ENCODE results near the gene ITGA2B.

The ITGA2B gene

DNA sequence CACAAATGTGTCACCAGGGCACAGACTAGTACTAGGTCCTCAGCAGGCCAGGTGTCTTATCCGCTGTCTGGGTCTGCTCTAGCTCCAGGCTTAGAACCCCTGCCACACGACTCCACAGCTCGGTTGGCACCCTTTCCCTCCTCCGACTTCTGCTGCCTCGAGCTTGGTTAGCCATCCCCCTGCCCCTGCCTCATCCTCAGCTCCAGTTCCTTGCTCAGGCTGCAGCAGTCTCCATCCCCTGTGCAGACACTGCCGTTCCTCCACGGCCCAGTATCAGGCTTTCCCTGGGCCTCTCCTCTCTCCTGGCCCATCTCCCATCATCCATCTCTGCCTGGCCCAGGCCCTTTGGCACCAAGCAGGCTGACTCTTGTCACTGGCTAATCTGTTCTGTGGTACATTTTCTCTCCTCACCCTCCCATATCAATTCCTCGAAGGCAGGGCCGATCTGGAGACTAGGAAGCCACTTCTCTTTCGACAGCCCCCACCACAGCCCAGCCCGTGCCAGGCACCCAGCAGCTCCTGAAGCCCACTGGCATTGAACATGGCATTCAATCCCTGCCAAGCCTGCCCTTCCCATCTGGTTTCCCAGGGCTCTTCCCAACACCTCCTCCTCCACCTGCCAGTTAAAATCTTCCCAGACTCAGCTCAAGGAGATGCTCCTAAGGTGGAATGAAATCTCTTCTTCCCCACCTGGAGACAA, 45.8 kb downstream of the ITGA2B start:
- TF ChIP-seq GATA2 (IDR thresholded peaks at IDR 0.05; ENCODE audit: low read depth, low read length) (no peak), GATA3 (IDR thresholded peaks at IDR 0.05; ENCODE audit: low read depth, low read length) (no peak)

DNA sequence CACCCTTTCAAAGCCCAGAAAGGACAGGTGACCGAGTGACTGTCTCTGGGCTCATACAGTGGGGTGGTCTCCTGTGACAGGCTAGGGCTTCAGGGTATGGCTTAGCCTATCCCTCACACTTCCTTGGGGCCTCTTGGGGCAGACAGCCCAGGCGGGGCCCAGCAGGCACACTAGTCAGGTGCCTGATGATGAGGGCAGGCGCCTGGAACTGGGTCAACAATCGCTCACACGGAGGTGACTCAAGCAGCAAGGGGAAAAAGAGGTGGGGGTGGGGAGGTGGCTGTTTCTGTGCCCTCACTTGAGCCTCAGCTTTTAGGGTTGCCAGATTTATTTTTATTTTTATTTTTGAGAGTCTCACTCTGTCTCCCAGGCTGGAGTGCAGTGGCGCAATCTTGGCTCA, 50.7 kb downstream of the ITGA2B start:
- TF ChIP-seq GATA2 (IDR thresholded peaks at IDR 0.05; ENCODE audit: low read depth, low read length) (no peak), GATA3 (IDR thresholded peaks at IDR 0.05; ENCODE audit: low read depth, low read length) (no peak)

GRCh38 chr17:44335968-44336367, 53.5 kb downstream of the ITGA2B start:
- no peak for TF ChIP-seq GATA3 (IDR thresholded peaks at IDR 0.05; ENCODE audit: low read depth, low read length)
- no peak for TF ChIP-seq GATA2 (IDR thresholded peaks at IDR 0.05; ENCODE audit: low read depth, low read length)

DNA sequence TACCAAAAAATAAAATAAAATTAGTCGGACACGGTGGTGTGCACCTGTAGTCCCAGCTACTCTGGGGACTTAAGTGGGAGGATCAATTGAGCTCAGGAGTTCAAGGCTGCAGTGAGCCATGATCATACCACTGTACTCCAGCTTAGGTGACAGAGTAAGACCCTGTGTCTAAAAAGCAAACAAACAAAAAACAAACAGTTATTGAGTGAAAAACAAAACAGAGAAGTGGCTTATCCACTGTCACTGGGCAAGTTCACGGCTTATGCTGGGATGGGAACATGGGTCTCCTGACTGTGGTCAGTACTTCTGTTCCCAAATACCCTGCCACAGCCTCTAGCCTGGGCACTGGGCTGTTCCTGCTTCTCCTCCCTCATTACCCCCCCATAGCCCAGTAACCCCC, 53.9 kb downstream of the ITGA2B start:
- no peak for TF ChIP-seq GATA3 (IDR thresholded peaks at IDR 0.05; ENCODE audit: low read depth, low read length)
- TF ChIP-seq GATA2 (IDR thresholded peaks at IDR 0.05; ENCODE audit: low read depth, low read length), result no peak

- TF ChIP-seq GATA3 (IDR thresholded peaks at IDR 0.05; ENCODE audit: low read depth, low read length), result no peak
Observed at GRCh38 chr17:44334727-44335126, 54.7 kb downstream of the ITGA2B start.

DNA sequence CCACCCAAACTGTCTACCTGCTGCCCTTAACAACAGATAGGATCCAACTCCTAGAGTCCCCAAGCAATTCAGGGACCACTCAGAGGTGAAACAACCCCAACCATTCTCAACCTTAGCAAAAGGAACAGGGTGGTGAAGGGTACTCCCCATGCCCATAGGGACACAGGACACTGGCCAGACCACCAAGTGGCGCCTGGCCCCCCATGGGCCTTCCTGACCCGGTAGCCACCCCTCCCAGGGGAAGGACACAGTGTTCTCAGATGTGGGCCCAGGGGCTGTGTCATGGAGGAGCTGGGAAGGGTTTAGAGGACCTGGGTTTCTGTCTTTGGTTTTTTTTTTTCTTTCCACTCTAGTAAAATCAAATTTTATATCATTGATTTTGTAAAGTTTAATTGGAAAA, 55.1 kb downstream of the ITGA2B start:
- TF ChIP-seq GATA2 (IDR thresholded peaks at IDR 0.05; ENCODE audit: low read depth, low read length) (no peak), GATA3 (IDR thresholded peaks at IDR 0.05; ENCODE audit: low read depth, low read length) (no peak)

- TF ChIP-seq GATA2 (IDR thresholded peaks at IDR 0.05; ENCODE audit: low read depth, low read length) (no peak), GATA3 (IDR thresholded peaks at IDR 0.05; ENCODE audit: low read depth, low read length) (no peak)
Observed at GRCh38 chr17:44333371-44333770, 56.1 kb downstream of the ITGA2B start.

- no peak for TF ChIP-seq GATA2 (IDR thresholded peaks at IDR 0.05; ENCODE audit: low read depth, low read length)
- no peak for TF ChIP-seq GATA3 (IDR thresholded peaks at IDR 0.05; ENCODE audit: low read depth, low read length)
Observed at GRCh38 chr17:44331249-44331760, 58.1 kb downstream of the ITGA2B start.

GRCh38 chr17:44330263-44330662, 59.2 kb downstream of the ITGA2B start:
- TF ChIP-seq GATA2 (IDR thresholded peaks at IDR 0.05; ENCODE audit: low read depth, low read length), result peak; percentile 36; the same call in 1 of the 2 replicates

- TF ChIP-seq GATA2 (IDR thresholded peaks at IDR 0.05; ENCODE audit: low read depth, low read length), result no peak
- TF ChIP-seq GATA3 (IDR thresholded peaks at IDR 0.05; ENCODE audit: low read depth, low read length), result no peak
Observed at GRCh38 chr17:44327715-44328449, 61.6 kb downstream of the ITGA2B start.

DNA sequence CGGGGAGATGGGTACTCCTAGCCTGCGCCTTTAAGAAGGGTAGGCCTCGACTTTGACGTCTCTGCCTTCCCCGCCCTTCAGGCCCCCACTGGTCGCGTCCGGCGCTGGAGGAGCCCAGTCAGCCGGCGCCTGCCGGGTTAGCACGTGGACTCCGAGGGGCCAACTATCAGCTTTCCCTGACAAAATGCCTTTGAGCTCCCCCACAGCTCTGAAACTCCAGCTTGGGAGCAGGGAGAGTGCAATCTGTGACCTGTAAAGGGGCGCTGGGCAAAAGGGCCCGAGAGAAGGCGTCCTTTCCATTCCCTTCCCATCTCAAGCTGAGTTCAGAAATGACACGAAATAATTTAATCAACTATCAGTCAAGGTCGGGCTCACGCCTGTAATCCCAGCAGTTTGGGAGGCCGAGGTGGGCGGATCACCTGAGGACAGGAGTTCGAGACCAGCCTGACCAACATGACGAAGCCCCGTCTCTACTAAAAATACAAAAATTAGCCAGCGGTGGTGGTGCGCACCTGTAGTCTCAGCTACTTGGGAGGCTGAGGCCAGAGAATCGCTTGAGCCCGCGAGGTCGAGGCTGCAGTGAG, 62.5 kb downstream of the ITGA2B start:
- TF ChIP-seq GATA3 (IDR thresholded peaks at IDR 0.05; ENCODE audit: low read depth, low read length) (no peak), GATA2 (IDR thresholded peaks at IDR 0.05; ENCODE audit: low read depth, low read length) (no peak)

DNA sequence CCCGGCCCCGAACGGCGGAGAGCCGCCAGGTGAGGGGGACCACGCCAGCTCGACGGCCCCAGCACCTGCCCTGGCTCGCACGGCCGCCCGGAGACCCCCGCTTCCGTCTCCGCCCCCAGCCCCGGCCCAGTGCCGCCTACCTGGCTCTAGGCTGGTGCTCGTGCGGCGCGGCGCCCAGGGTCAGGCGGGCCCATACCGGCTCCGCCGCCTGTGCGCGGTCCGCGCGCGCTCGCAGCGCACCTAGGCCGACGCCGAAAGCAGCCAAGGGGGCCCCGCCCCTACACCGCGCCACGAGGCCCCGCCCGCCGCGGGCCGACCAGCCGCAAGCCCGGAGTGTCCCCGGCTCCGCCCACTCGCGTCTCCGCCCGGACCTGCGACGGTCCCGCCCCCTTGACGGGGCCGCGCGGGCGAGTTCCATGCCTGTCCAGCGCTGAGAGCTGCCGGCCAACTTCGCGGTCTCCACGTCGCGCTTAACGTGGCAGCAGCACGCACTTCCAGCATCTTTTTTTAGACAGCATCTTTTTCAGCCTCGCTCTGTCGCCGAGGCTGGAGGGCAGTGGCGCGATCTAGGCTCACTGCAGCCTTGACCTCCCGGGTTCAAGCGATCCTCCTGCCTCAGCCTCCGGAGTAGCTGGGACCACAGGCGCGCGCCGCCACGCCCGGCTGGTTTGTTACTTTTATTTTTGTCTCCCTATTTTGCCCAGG, 64.7 kb downstream of the ITGA2B start, which contains the start of gene SLC25A39:
Gene SLC25A39 (minus strand): TSS at position 253 of the 705 bp plus-strand sequence. CDS start 1,261 bp downstream, outside the sequence.
- TF ChIP-seq GATA3 (IDR thresholded peaks at IDR 0.05; ENCODE audit: low read depth, low read length), result no peak
- no peak for TF ChIP-seq GATA2 (IDR thresholded peaks at IDR 0.05; ENCODE audit: low read depth, low read length)

GRCh38 chr17:44324092-44324570, 65.3 kb downstream of the ITGA2B start:
- TF ChIP-seq GATA2 (IDR thresholded peaks at IDR 0.05; ENCODE audit: low read depth, low read length) (no peak), GATA3 (IDR thresholded peaks at IDR 0.05; ENCODE audit: low read depth, low read length) (no peak)

Data from SH-SY5Y (cell line).